HTERT RPE-1 (cell line): ENCODE measurements around the gene LNX1.

Experiments used
- in situ Hi-C: fragments of 300-500 bp; cut with MboI; formaldehyde crosslinking; loops from 4 replicates; pipeline ENCODE4 v1.14.3; 2020; ENCODE audit warnings: low sequenced_read_pairs

LNX1 gene

GRCh38 chr4:53575552-53575951, 15.7 kb downstream of the LNX1 start:
- in situ Hi-C loops: no loop called here

- in situ Hi-C loops: no loop called here
Measured at GRCh38 chr4:53574528-53574927, 16.8 kb downstream of the LNX1 start.

- in situ Hi-C loops: no loop called here
Measured at GRCh38 chr4:53573696-53574095, 17.6 kb downstream of the LNX1 start.

GRCh38 chr4:53572600-53572994, 18.7 kb downstream of the LNX1 start:
- in situ Hi-C loops: no loop called here

- in situ Hi-C loops: no loop called here
Measured at GRCh38 chr4:53571936-53572599, 19.2 kb downstream of the LNX1 start.

GRCh38 chr4:53563824-53564223, 27.5 kb downstream of the LNX1 start:
- in situ Hi-C loops: no loop called here

- in situ Hi-C loops: no loop called here
Measured at GRCh38 chr4:53562409-53562808, 28.9 kb downstream of the LNX1 start.

- in situ Hi-C loops: no loop called here
Measured at GRCh38 chr4:53559021-53559620, 32.2 kb downstream of the LNX1 start.

- in situ Hi-C loops: no loop called here
Measured at GRCh38 chr4:53558065-53558801, 33.1 kb downstream of the LNX1 start.

- in situ Hi-C loops: no loop called here
Measured at GRCh38 chr4:53557669-53558064, 33.6 kb downstream of the LNX1 start.

- in situ Hi-C loops: no loop called here
Measured at GRCh38 chr4:53556651-53557050, 34.6 kb downstream of the LNX1 start.

- in situ Hi-C loops: no loop called here
Measured at GRCh38 chr4:53553486-53554210, 37.6 kb downstream of the LNX1 start.

- in situ Hi-C loops: no loop called here
Measured at GRCh38 chr4:53552711-53553110, 38.6 kb downstream of the LNX1 start.

GRCh38 chr4:53551958-53552357, 39.3 kb downstream of the LNX1 start:
- in situ Hi-C loops: no loop called here

- in situ Hi-C loops: no loop called here
Measured at GRCh38 chr4:53551281-53551864, 39.9 kb downstream of the LNX1 start.

- in situ Hi-C loops: no loop called here
Measured at GRCh38 chr4:53548662-53549061, 42.6 kb downstream of the LNX1 start.

GRCh38 chr4:53547983-53548382, 43.3 kb downstream of the LNX1 start:
- in situ Hi-C loops: no loop called here

- in situ Hi-C loops: no loop called here
Measured at GRCh38 chr4:53545942-53546581, 45.2 kb downstream of the LNX1 start.

GRCh38 chr4:53545273-53545672, 46.0 kb downstream of the LNX1 start:
- in situ Hi-C loops: no loop called here

- in situ Hi-C loops: no loop called here
Measured at GRCh38 chr4:53543561-53543960, 47.7 kb downstream of the LNX1 start.
